ENCODE data around the gene PTGER1. TPM values are rescaled to one million over a fixed set of nuclear protein-coding genes. Genes with fewer than 3 reads are reported as not detected.

The PTGER1 gene
- total and polyA plus RNA-seq, 2 of the 13 experiments (the other 11 are each of a cell fraction or from before 2014, with no cell fraction given), result 0.13 TPM; not detected in 1

DNA sequence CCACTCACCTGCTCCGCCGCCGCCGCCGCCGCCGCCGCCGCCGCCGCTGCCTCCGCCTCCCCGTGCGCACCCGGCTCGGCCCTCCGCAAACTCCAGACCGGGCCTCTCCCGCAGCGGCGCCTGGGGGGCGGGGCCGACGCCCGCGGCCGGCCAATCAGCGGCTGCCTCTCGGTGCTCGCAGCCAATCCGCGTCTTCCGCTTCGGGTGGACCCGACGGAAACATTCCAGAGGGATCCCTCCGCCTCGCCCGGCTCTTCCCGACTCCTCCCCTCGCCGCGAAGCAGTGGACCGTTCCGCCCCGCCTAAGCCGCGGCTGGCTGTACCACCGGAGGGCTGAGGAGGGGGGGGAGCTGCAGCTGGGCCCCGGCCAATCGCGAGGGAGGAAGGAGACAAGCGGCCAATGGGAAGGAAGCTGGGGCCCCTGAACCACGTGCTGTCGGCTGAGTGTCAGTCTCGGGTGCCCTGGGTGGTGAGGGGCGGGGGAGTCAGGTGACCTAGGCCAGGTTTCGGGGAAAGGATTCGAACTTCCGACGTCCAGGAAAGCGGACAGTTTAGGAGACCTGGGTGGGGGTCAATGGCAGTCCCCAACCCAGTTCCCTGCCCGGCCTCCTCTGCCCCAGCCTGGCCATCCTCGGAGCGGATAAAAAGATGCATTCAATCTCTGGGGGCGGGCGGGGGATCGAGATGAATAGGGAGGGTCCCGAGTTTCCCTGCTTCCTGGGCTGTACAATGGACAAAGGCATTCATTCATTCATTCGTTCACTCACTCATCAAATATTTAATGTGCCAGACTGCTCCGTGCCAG lies 21.1 kb upstream of the PTGER1 start, which contains the start of gene GIPC1 (continued):
- peak; percentile 23; the same call in 1 of the 2 replicates for TF ChIP-seq KDM3A (CRISPR knock-in tag; IDR thresholded peaks at IDR 0.05; ENCODE audit: low read depth)
- no peak for TF ChIP-seq ZNF317 (CRISPR knock-in tag; IDR thresholded peaks at IDR 0.05)
- peak; percentile 66 for TF ChIP-seq KMT2B (CRISPR knock-in tag; IDR thresholded peaks at IDR 0.05)
- TF ChIP-seq ATF7-NPFF (CRISPR knock-in tag; IDR thresholded peaks at IDR 0.05; ENCODE audit: low read depth), result peak; percentile 82
- TF ChIP-seq ZNF598 (CRISPR knock-in tag; IDR thresholded peaks at IDR 0.05; ENCODE audit: borderline replicate concordance), result 0 out of 2 replicates have a peak, but pooled peaks have one; percentile 22
- TF ChIP-seq, protein P1, sequence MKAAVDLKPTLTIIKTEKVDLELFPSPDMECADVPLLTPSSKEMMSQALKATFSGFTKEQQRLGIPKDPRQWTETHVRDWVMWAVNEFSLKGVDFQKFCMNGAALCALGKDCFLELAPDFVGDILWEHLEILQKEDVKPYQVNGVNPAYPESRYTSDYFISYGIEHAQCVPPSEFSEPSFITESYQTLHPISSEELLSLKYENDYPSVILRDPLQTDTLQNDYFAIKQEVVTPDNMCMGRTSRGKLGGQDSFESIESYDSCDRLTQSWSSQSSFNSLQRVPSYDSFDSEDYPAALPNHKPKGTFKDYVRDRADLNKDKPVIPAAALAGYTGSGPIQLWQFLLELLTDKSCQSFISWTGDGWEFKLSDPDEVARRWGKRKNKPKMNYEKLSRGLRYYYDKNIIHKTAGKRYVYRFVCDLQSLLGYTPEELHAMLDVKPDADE (CRISPR knock-in tag; IDR thresholded peaks at IDR 0.05), result 0 out of 2 replicates have a peak, but pooled peaks have one; percentile 54
- TF ChIP-seq MYC (CRISPR knock-in tag; IDR thresholded peaks at IDR 0.05; ENCODE audit: borderline replicate concordance), result peak; percentile 84
- TF ChIP-seq, protein P2, sequence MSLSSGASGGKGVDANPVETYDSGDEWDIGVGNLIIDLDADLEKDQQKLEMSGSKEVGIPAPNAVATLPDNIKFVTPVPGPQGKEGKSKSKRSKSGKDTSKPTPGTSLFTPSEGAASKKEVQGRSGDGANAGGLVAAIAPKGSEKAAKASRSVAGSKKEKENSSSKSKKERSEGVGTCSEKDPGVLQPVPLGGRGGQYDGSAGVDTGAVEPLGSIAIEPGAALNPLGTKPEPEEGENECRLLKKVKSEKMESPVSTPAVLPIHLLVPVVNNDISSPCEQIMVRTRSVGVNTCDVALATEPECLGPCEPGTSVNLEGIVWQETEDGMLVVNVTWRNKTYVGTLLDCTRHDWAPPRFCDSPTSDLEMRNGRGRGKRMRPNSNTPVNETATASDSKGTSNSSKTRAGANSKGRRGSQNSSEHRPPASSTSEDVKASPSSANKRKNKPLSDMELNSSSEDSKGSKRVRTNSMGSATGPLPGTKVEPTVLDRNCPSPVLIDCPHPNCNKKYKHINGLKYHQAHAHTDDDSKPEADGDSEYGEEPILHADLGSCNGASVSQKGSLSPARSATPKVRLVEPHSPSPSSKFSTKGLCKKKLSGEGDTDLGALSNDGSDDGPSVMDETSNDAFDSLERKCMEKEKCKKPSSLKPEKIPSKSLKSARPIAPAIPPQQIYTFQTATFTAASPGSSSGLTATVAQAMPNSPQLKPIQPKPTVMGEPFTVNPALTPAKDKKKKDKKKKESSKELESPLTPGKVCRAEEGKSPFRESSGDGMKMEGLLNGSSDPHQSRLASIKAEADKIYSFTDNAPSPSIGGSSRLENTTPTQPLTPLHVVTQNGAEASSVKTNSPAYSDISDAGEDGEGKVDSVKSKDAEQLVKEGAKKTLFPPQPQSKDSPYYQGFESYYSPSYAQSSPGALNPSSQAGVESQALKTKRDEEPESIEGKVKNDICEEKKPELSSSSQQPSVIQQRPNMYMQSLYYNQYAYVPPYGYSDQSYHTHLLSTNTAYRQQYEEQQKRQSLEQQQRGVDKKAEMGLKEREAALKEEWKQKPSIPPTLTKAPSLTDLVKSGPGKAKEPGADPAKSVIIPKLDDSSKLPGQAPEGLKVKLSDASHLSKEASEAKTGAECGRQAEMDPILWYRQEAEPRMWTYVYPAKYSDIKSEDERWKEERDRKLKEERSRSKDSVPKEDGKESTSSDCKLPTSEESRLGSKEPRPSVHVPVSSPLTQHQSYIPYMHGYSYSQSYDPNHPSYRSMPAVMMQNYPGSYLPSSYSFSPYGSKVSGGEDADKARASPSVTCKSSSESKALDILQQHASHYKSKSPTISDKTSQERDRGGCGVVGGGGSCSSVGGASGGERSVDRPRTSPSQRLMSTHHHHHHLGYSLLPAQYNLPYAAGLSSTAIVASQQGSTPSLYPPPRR (CRISPR knock-in tag; IDR thresholded peaks at IDR 0.05; ENCODE audit: borderline replicate concordance), result peak; percentile 54; the same call in 1 of the 2 replicates
- 0 out of 2 replicates have a peak, but pooled peaks have one; percentile 65 for TF ChIP-seq ZNF841 (CRISPR knock-in tag; IDR thresholded peaks at IDR 0.05; ENCODE audit: borderline replicate concordance)
- 0 out of 2 replicates have a peak, but pooled peaks have one; percentile 21 for TF ChIP-seq NCOR1 (IDR thresholded peaks at IDR 0.05; ENCODE audit: borderline replicate concordance, low read length)
- TF ChIP-seq, protein P3, sequence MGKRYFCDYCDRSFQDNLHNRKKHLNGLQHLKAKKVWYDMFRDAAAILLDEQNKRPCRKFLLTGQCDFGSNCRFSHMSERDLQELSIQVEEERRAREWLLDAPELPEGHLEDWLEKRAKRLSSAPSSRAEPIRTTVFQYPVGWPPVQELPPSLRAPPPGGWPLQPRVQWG (CRISPR knock-in tag; IDR thresholded peaks at IDR 0.05; ENCODE audit: borderline replicate concordance, low read depth), result no peak
- TF ChIP-seq, protein P4, sequence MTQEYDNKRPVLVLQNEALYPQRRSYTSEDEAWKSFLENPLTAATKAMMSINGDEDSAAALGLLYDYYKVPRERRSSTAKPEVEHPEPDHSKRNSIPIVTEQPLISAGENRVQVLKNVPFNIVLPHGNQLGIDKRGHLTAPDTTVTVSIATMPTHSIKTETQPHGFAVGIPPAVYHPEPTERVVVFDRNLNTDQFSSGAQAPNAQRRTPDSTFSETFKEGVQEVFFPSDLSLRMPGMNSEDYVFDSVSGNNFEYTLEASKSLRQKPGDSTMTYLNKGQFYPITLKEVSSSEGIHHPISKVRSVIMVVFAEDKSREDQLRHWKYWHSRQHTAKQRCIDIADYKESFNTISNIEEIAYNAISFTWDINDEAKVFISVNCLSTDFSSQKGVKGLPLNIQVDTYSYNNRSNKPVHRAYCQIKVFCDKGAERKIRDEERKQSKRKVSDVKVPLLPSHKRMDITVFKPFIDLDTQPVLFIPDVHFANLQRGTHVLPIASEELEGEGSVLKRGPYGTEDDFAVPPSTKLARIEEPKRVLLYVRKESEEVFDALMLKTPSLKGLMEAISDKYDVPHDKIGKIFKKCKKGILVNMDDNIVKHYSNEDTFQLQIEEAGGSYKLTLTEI (CRISPR knock-in tag; conservative IDR thresholded peaks at IDR 0.05), result no peak
- TF ChIP-seq SP2 (CRISPR knock-in tag; IDR thresholded peaks at IDR 0.05), result peak; percentile 90
- TF ChIP-seq, protein P5, sequence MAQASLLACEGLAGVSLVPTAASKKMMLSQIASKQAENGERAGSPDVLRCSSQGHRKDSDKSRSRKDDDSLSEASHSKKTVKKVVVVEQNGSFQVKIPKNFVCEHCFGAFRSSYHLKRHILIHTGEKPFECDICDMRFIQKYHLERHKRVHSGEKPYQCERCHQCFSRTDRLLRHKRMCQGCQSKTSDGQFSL (CRISPR knock-in tag; IDR thresholded peaks at IDR 0.05), result peak; percentile 75; the same call in 1 of the 2 replicates
- peak; percentile 71 for TF ChIP-seq CBFB (CRISPR knock-in tag; IDR thresholded peaks at IDR 0.05)
- no peak for TF ChIP-seq ZFYVE20 (CRISPR knock-in tag; IDR thresholded peaks at IDR 0.05; ENCODE audit: borderline replicate concordance, low read depth)
- peak; percentile 80 for TF ChIP-seq KAT8 (CRISPR knock-in tag; IDR thresholded peaks at IDR 0.05)
- TF ChIP-seq ZNF292 (CRISPR knock-in tag; IDR thresholded peaks at IDR 0.05; ENCODE audit: borderline replicate concordance, low read depth), result peak; percentile 39; the same call in 1 of the 2 replicates
- TF ChIP-seq TBL1XR1 (IDR thresholded peaks at IDR 0.05; ENCODE audit: borderline replicate concordance, low read length, partially characterized antibody), result no peak
- peak; percentile 63; the same call in 1 of the 2 replicates for TF ChIP-seq ZNF607 (CRISPR knock-in tag; IDR thresholded peaks at IDR 0.05; ENCODE audit: borderline replicate concordance)
